Fibroblast of mammary gland (primary cell): ENCODE data around the gene FOXP4.

Experiments
- DNase-seq: peaks from one replicate; pipeline ENCODE4 v3.0.0-alpha.2; 2010; ENCODE audit warnings: low read depth
- H3K4me3 ChIP-seq: 2 replicates; pipeline ENCODE4 v1.5.1; 2011; ENCODE audit warnings: low read depth, mild to moderate bottlenecking, low read length, moderate library complexity; ENCODE audit not compliant: control insufficient read depth
- TF ChIP-seq, protein P1 (sequence below): conservative IDR thresholded peaks from 2 replicates; pipeline ENCODE4 v1.5.1; 2011; ENCODE audit warnings: low read depth, low read length, inconsistent platforms; ENCODE audit not compliant: control insufficient read depth, insufficient read depth

FOXP4 gene

DNA sequence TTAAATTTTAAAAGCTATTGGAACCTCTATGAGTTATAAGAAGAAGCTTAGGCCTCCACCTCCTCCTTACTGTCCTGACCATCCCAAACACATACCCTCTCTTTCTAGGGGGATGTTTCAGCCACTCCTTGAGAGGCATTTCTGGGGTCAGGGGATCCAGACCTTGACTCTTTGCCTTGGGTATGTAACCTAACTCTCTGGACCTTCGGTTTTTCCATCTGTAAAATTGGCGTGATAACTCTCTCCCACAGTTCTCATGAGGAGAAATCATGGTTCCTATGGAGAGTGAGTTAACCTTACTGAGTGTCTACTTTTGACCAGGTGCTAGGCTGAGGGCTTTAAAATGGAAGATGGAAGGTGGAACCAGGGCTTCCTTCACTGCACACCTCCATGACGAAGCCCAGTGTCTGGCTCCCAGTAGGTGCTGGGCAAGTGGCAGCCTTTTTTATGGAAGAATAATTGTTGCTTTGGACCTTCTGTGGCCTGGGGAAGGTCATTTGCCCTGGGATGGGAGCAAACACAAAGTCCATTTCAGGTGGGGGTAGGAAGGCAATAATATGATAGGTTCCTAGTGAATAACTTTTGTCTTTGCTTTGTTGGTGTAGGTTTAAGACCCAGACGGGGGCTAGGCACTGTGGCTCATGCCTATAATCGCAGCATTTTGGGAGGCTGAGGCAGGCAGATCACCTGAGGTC lies 18.4 kb downstream of the FOXP4 start:
- TF ChIP-seq, protein P1, sequence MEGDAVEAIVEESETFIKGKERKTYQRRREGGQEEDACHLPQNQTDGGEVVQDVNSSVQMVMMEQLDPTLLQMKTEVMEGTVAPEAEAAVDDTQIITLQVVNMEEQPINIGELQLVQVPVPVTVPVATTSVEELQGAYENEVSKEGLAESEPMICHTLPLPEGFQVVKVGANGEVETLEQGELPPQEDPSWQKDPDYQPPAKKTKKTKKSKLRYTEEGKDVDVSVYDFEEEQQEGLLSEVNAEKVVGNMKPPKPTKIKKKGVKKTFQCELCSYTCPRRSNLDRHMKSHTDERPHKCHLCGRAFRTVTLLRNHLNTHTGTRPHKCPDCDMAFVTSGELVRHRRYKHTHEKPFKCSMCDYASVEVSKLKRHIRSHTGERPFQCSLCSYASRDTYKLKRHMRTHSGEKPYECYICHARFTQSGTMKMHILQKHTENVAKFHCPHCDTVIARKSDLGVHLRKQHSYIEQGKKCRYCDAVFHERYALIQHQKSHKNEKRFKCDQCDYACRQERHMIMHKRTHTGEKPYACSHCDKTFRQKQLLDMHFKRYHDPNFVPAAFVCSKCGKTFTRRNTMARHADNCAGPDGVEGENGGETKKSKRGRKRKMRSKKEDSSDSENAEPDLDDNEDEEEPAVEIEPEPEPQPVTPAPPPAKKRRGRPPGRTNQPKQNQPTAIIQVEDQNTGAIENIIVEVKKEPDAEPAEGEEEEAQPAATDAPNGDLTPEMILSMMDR: no peak

DNA sequence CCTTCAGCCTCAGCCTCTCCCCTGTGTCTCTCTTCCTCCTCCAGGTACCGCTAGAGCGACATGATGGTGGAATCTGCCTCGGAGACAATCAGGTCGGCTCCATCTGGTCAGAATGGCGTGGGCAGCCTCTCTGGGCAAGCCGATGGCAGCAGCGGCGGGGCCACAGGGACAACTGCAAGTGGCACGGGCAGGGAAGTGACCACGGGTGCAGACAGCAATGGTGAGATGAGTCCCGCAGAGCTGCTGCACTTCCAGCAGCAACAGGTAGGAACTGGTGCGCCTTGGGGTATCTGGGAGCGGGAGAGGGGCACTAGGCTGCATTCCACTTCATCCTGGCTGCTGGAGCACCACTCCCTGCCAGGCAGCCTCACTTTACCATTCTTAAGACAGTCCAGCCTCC lies 19.5 kb downstream of the FOXP4 start:
- DNase-seq: no peak
- TF ChIP-seq, protein P1: no peak
- no peak overlapping the region for H3K4me3 ChIP-seq

More for the DNA sequence above, 18.4 kb downstream of the FOXP4 start:
- no peak overlapping the region for H3K4me3 ChIP-seq
- DNase-seq: no peak

DNA sequence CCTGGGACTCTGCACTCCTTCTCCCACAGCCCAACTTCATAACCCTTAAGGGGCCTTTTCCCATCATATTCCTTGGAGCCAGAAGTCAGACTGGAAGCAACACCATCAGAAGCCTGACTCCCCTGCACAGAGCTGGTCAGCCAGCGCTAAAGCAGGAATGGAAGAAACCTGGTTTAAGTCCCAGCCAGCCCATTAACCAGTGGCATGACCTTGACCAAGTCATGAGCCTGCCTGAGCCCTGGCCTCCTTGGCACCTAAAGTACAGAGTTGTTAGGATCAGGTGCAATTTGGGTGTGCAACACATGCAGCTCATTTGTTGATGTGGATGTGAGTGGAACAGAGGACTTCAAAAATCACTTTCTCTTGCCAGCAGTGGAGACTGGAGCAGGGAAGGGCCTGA lies 20.8 kb downstream of the FOXP4 start:
- TF ChIP-seq, protein P1: no peak
- no peak overlapping the region for H3K4me3 ChIP-seq
- DNase-seq: no peak

DNA sequence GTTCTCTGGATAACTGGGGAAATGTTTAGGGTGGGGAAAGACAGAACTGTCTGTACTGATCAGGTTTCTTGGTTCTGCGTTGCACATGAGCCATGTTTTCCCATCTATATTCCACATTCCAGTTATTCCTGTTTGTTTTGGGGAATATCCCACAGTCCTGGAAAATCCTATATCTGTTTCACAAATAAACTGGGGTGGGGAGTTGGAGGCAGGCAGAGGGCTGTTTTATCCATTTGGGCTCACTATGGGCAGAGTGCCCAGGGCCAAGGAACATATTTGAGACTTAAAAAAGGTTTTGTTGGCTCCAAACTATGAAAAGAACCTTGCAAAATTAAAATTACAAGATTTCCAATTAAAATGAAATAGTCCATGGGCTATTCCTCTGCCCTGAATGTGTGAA lies 21.5 kb downstream of the FOXP4 start:
- H3K4me3 ChIP-seq: no peak overlapping the region

DNA sequence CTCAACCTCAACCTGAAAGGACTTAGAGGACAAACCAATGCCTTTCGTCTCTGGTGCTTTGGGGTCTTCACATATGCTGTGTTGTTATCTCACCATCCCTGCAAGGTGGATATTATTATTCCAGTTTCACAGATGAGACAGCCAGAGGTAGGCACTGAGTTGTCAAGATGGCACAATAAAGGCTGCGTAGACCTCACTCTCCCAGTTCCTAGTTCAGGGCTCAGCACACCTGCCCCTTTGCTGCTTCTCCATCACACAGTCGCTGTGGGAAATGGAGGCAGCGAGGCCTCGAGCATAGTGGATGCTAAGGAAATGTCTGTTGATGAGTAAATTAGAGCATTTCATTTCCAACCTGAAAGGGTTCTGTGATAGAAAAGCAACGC lies 22.0 kb downstream of the FOXP4 start:
- H3K4me3 ChIP-seq: no peak overlapping the region
- no peak for DNase-seq
- TF ChIP-seq, protein P1: no peak

More for the DNA sequence above, 21.5 kb downstream of the FOXP4 start:
- TF ChIP-seq, protein P1: no peak
- DNase-seq: no peak

DNA sequence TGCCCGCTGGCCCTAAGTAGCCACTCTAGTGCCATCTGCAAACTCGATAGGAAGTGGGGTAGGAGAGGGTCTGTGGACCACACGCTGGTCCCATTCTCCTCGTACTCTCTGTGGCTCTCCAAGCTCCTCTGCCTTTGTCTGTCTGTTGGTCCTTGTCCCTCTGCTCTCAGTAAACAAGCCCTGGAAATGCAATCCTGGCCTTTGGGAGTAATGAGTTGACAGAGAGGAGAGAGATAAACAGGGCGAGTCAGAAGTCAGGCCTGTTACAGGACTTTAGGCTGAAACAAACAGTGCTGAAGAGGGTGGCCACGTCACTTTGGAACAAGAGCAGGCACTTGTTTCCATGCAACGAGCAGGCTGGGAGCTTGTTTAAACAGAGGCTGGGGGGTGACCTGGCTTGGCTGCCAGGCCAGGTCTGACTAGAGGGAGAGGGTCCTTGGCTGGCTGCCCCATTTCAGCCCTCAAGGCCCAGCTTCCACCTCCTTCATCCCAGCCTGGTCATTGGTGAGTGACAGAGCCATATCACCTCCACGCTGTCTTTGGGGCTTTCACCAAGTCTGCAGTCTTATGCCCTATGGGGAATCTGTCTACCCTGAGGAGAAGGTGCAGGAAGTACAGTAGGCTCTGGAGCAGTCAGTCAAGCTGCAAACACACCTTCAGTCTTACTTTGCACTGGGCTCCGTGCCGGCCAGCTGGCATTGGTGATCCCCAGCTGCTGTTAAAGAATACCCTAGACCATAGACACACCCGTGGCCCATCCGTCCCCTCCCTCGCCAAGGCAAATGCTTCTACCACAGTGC lies 22.6 kb downstream of the FOXP4 start:
- TF ChIP-seq, protein P1: no peak
- no peak for DNase-seq
- no peak overlapping the region for H3K4me3 ChIP-seq
